DMS153 treated with DMSO at 0.1 percent for 48 hours (cell line): ENCODE results near the gene SLC17A1.

Experiments
- DNase-seq: peaks from one replicate; lab custom pipeline; 2025; ENCODE audit not compliant: unreplicated experiment; lab: John Stamatoyannopoulos, UW

The SLC17A1 gene

GRCh38 chr6:25833136-25833535 is 1.3 kb upstream of the SLC17A1 start:
- no peak for DNase-seq

GRCh38 chr6:25832670-25833069 is 818 bp upstream of the SLC17A1 start:
- no peak for DNase-seq

- no peak for DNase-seq
Measured at GRCh38 chr6:25832307-25832662, 433 bp upstream of the SLC17A1 start.

GRCh38 chr6:25830458-25830857 is 1.4 kb downstream of the SLC17A1 start:
- no peak for DNase-seq

GRCh38 chr6:25829375-25829774 is 2.5 kb downstream of the SLC17A1 start:
- DNase-seq, result no peak

GRCh38 chr6:25821341-25821740 is 10.5 kb downstream of the SLC17A1 start:
- DNase-seq, result no peak

GRCh38 chr6:25816252-25816651 is 15.6 kb downstream of the SLC17A1 start:
- no peak for DNase-seq

- no peak for DNase-seq
Measured at GRCh38 chr6:25815194-25815593, 16.7 kb downstream of the SLC17A1 start.

- DNase-seq, result no peak
Measured at GRCh38 chr6:25804804-25805203, 27.0 kb downstream of the SLC17A1 start.

- DNase-seq, result no peak
Measured at GRCh38 chr6:25801436-25801835, 30.4 kb downstream of the SLC17A1 start.

- no peak for DNase-seq
Measured at GRCh38 chr6:25794784-25795183, 37.1 kb downstream of the SLC17A1 start.

- no peak for DNase-seq
Measured at GRCh38 chr6:25793970-25794369, 37.9 kb downstream of the SLC17A1 start.

- no peak for DNase-seq
Measured at GRCh38 chr6:25792016-25792415, 39.8 kb downstream of the SLC17A1 start.

- no peak for DNase-seq
Measured at GRCh38 chr6:25789475-25789874, 42.4 kb downstream of the SLC17A1 start.

GRCh38 chr6:25788305-25788922 is 43.4 kb downstream of the SLC17A1 start:
- DNase-seq, result peak; percentile 20

- DNase-seq, result no peak
Measured at GRCh38 chr6:25787428-25787827, 44.4 kb downstream of the SLC17A1 start.

- no peak for DNase-seq
Measured at GRCh38 chr6:25781134-25781533, 50.7 kb downstream of the SLC17A1 start.

GRCh38 chr6:25777856-25778649 is 53.8 kb downstream of the SLC17A1 start:
- DNase-seq, result no peak

GRCh38 chr6:25777031-25777430 is 54.8 kb downstream of the SLC17A1 start:
- DNase-seq, result no peak

- no peak for DNase-seq
Measured at GRCh38 chr6:25774120-25774715, 57.6 kb downstream of the SLC17A1 start.

GRCh38 chr6:25769983-25770382 is 61.9 kb downstream of the SLC17A1 start:
- no peak for DNase-seq

- no peak for DNase-seq
Measured at GRCh38 chr6:25768566-25768965, 63.3 kb downstream of the SLC17A1 start.
